Activated CD4-positive, alpha-beta T cell treated with anti-CD3 and anti-CD28 coated beads, Interleukin-2, Interleukin-4, amounts not matched to agents 100 ng/mL and 50 ng/mL, durations not matched to agents 16 hours and 8 hours (primary cell): Measurements from ENCODE around the gene PPIF.

Source experiments
- DNase-seq: peaks from one replicate; pipeline ENCODE4 v3.0.0-alpha.2; 2020; ENCODE audit warnings: low spot score

Gene PPIF

GRCh38 chr10:79349072-79349491 lies 1.8 kb downstream of the PPIF start:
- DNase-seq, result no peak

GRCh38 chr10:79349766-79350406 lies 2.6 kb downstream of the PPIF start:
- DNase-seq, result no peak

GRCh38 chr10:79350407-79351154 lies 3.3 kb downstream of the PPIF start:
- no peak for DNase-seq

- DNase-seq, result no peak
These were observed 4.1 kb downstream of the PPIF start for GRCh38 chr10:79351332-79351731.

- DNase-seq, result no peak
These were observed 5.0 kb downstream of the PPIF start for GRCh38 chr10:79352035-79352877.

- DNase-seq, result no peak
These were observed 5.7 kb downstream of the PPIF start for GRCh38 chr10:79353000-79353406.

GRCh38 chr10:79353726-79354125 lies 6.5 kb downstream of the PPIF start:
- no peak for DNase-seq

- no peak for DNase-seq
These were observed 6.9 kb downstream of the PPIF start for GRCh38 chr10:79354141-79354540.

- no peak for DNase-seq
These were observed 7.3 kb downstream of the PPIF start for GRCh38 chr10:79354615-79355014.

- no peak for DNase-seq
These were observed 8.2 kb downstream of the PPIF start for GRCh38 chr10:79355420-79356017.

GRCh38 chr10:79356104-79356503 lies 8.8 kb downstream of the PPIF start:
- no peak for DNase-seq

- DNase-seq, result no peak
These were observed 9.9 kb downstream of the PPIF start for GRCh38 chr10:79357180-79357579.

GRCh38 chr10:79358811-79359210 lies 11.5 kb downstream of the PPIF start:
- DNase-seq, result no peak

- DNase-seq, result no peak
These were observed 12.7 kb downstream of the PPIF start for GRCh38 chr10:79359816-79360498.

GRCh38 chr10:79360499-79361342 lies 13.5 kb downstream of the PPIF start:
- DNase-seq, result no peak

- no peak for DNase-seq
These were observed 14.6 kb downstream of the PPIF start for GRCh38 chr10:79361726-79362397.

- no peak for DNase-seq
These were observed 20.3 kb downstream of the PPIF start for GRCh38 chr10:79367426-79368189.

- no peak for DNase-seq
These were observed 25.6 kb downstream of the PPIF start for GRCh38 chr10:79372871-79373270.
